Measurements from ENCODE around the gene CAV1.

The CAV1 gene

GRCh38 chr7:116579322-116579721, 54.5 kb downstream of the CAV1 start:
- FAIRE-seq (no peak), DNase-seq (ENCODE audit: insufficient read length, low spot score) (no peak)

GRCh38 chr7:116579835-116580234, 55.0 kb downstream of the CAV1 start:
- DNase-seq (ENCODE audit: insufficient read length, low spot score), result no peak
- FAIRE-seq, result no peak
- no peak for TF ChIP-seq CTCF (IDR thresholded peaks at IDR 0.05; ENCODE audit: insufficient read depth, missing control alignments)

More at GRCh38 chr7:116579322-116579721, 54.5 kb downstream of the CAV1 start:
- TF ChIP-seq CTCF (IDR thresholded peaks at IDR 0.05; ENCODE audit: insufficient read depth, missing control alignments), result no peak

DNA sequence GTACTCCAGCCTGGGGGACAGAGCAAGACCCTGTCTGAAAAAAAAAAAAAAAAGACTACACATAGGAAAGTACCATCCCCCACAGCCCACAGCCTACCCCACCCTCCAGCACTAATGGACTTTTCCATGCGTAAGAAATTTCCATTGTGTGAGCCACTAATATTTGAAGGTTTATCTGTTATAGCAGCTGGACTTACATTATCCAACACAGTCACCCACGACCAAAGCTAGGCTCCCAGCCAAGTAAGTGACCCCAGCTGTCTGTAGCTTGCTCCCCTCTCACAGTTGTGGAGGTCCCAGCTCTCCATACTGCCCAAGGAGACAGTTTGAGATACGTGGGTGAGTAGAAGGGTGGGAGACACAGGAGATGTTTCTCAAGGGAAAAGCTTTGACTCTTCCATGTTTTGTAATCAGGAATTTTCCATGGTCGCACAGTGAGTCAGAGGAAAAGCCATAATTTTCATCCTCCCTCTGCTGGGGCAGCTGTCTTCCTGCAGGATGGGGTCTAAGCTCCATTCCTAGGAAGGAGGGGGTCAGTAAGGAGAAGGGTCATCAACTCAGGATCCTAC, 57.4 kb downstream of the CAV1 start:
- FAIRE-seq (no peak), DNase-seq (ENCODE audit: insufficient read length, low spot score) (no peak)
- no peak for TF ChIP-seq CTCF (IDR thresholded peaks at IDR 0.05; ENCODE audit: insufficient read depth, missing control alignments)

DNA sequence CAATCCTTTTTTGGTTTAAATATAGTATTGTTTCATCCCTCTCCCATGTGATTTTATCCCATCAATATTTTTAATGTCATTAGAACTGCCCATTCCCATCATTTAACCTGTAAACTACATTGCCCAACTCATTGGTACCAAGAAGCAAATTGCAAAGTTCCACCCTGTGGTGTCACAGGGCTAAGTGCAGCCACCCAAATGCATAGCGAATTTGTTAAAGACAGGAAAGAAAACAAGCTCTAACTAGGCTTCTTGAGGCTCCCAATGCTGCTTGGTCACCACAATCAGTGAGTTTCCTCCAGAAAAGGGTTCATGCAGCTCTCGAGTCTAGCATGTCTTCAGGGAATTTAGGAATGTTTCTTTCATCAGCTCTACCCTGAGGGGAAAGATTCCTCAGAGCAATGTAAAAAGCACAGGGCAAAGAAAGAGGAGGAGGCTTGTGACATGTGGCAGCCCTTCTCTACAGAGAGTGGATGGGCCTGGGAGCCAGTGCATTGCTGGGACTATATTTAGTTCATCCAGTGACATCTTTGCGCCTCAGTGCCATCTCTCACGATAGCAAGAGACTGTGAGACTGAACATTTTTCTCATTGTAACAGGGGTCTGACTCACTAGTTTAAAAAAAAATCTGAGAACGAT, 58.1 kb downstream of the CAV1 start:
- no peak for TF ChIP-seq CTCF (IDR thresholded peaks at IDR 0.05; ENCODE audit: insufficient read depth, missing control alignments)
- FAIRE-seq, result no peak
- no peak for DNase-seq (ENCODE audit: insufficient read length, low spot score)

GRCh38 chr7:116583653-116584052, 58.8 kb downstream of the CAV1 start:
- DNase-seq (ENCODE audit: insufficient read length, low spot score), result no peak
- no peak for TF ChIP-seq CTCF (IDR thresholded peaks at IDR 0.05; ENCODE audit: insufficient read depth, missing control alignments)
- FAIRE-seq, result no peak

GRCh38 chr7:116584721-116585120, 59.9 kb downstream of the CAV1 start:
- no peak for TF ChIP-seq CTCF (IDR thresholded peaks at IDR 0.05; ENCODE audit: insufficient read depth, missing control alignments)
- no peak for FAIRE-seq

GRCh38 chr7:116585392-116585791, 60.6 kb downstream of the CAV1 start:
- FAIRE-seq (no peak), DNase-seq (ENCODE audit: insufficient read length, low spot score) (no peak)
- no peak for TF ChIP-seq CTCF (IDR thresholded peaks at IDR 0.05; ENCODE audit: insufficient read depth, missing control alignments)

More at GRCh38 chr7:116584721-116585120, 59.9 kb downstream of the CAV1 start:
- no peak for DNase-seq (ENCODE audit: insufficient read length, low spot score)
